GM20000 (cell line): ENCODE results near the gene GPER1.
"Not testable (repeated sequence)": the region's sequence is repeated elsewhere in the genome, so short reads cannot be mapped to it uniquely, and the experiment has no call there.

Experiments
- DNase-seq: peaks from one replicate; pipeline ENCODE4 v3.0.0; 2012; ENCODE audit warnings: low spot score
- CTCF ChIP-seq: IDR thresholded peaks from 2 replicates; pipeline ENCODE4 v1.5.1; 2012; ENCODE audit warnings: mild to moderate bottlenecking, control low read depth; ENCODE audit errors: extremely low read depth, missing control alignments

Gene GPER1

GRCh38 chr7:1137517-1138167 lies 49.7 kb downstream of the GPER1 start:
- DNase-seq, result no peak

DNA sequence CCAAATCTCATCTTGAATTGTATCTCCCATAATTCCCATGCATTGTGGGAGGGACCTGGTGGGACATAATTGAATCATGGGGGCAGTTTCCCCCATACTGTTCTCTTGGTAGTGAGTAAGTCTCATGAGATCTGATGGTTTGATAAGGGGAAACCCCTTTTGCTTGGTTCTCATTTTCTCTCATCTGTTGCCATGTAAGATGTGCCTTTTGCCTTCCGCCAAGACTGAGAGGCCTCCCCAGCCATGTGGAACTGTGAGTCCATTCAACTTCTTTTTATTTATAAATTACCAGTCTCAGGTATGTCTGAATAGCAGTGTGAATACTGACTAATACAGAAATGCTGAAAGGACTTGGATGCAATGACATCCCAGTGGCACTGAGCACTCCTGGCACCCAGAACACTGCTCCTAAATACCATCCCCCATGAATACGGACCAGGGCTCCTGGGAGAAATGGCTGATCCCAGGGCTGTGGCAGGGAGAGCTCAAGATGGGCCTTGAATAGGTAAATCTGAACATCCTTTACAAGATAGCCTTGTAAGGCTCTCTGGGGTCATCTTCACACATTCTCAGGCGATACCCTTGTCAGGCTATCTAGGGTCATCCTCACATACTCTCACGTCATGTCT lies 52.7 kb downstream of the GPER1 start:
- TF ChIP-seq CTCF, result no peak
- no peak for DNase-seq

More at GRCh38 chr7:1137517-1138167, 49.7 kb downstream of the GPER1 start:
- no peak for TF ChIP-seq CTCF

GRCh38 chr7:1141651-1142050 lies 53.7 kb downstream of the GPER1 start:
- DNase-seq, result no peak

DNA sequence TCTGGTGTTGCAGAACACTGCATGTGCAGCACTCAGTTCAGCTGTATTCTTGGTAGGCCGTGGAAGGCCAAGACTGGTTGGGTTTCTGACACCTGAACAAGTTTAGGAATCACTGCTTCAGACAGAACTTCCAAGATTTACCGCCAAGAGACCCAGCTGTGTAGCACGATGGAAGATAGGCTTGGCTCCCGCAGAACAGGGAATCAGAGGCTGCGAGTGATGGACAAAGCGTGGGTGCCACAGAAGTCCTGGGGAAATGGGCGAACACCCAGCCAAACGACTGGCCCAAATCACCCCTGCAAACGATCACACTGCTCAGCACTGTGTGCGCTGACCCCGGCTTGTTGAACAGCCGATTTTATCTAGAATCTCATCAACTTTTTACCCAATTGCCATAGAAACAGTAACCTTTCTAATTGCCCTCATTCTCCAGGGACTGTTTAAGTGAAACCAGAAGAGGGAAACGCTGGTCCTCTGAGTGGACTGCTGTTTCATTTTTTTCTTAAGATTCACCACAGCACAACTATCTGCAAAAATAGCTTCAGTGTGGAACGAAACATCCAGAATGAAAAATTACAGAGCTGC lies 54.2 kb downstream of the GPER1 start:
- TF ChIP-seq CTCF, result no peak
- DNase-seq, result no peak

More at GRCh38 chr7:1141651-1142050, 53.7 kb downstream of the GPER1 start:
- no peak for TF ChIP-seq CTCF

DNA sequence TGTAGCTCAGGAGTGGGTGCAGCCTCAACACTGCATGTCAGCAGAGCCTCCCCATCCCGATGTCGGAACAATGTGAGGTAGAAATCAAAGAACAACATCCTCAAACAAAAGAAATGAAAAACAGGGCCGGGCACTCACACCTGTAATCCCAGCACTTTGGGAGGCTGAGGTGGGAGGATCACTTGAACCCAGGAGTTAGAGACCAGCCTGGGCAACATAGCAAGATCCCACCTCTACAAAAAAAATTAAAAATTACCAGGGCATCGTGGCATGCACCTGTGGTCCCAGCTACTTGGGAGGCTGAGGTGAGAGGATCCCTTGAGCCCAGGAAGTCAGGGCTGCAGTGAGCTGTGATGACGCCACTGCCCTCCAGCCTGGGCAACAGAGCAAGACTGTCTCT lies 55.1 kb downstream of the GPER1 start:
- not testable (repeated sequence) for DNase-seq
